ENCODE results near the gene LRRC18.

The LRRC18 gene

DNA sequence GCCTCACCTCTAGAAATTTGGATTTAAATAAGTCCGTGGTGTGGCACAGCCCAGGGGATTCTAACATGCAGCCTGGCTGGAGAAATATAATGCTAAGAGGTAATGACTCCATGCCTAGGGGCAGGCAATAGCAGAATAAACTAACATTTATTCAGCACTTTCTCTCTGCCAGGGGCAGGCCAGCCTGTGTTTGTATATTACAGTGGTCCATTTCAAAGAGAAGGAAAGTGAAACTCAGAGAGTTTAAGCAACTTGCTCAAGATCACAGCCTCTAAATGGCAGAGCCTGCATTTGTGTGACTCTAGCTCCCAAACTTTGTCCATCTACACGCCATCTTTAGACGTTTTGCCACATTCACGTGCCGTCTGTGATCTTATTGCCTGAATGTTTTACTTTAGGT, 6.7 kb upstream of the LRRC18 start:
- no peak for DNase-seq (ENCODE audit: low spot score)

DNA sequence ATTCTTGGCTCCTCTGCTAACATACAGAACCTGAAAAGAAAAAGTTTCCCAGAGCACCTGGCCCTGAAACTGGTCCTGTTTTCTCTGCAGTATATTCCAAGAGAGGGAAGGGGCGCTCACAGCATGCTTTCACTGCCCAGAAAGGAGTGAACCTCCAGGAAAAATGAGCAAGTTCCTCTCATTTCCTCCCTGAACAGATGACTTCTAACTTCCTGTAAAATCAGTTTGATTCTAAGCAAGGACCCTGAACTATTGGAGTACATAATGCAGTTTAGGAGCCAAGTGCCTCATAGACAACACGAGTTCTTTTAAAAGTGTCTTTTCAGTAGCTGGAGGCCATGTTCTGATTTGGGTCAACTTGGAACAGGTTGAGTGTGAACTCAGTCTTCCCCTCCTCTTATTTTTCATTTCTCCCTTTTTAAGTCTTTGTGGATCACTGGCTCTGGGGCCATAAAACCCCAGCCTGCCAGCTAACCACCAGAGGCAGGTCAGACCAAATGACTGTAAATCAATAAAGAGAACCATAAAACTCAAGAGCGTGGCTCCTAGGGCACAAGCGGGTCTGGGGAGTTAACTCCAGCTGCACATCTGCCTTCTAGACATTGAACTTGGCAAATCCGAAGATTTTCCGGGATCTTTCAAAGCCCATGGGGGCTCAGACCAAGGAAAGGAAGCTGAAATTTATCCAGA, 5.9 kb upstream of the LRRC18 start:
- no peak for DNase-seq (ENCODE audit: low spot score)

GRCh38 chr10:48944171-48944570, 4.5 kb upstream of the LRRC18 start:
- no peak for DNase-seq (ENCODE audit: low spot score)

- DNase-seq (ENCODE audit: low spot score) = no peak
These were observed 3.5 kb upstream of the LRRC18 start for GRCh38 chr10:48943096-48943495.

GRCh38 chr10:48941427-48942075, 1.9 kb upstream of the LRRC18 start:
- no peak for DNase-seq (ENCODE audit: low spot score)

DNA sequence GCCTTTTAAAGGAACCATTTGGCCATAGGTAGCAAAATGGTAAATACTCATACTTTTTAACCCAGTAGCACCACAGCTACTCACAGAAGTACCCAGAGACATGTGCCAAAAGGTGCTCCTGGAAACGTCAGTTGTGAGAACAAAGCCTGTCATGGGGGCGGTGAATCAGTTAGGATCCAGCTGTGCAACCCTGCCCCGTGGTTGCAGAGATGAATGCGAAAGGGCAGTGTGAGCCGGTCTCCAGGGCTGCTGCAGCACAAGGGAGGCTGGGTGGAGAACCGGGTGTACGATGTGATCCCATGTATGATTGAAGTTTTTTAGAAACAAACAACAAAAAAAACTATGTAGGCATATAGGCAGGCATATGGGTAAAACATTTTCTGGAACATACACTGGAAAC, 1.3 kb upstream of the LRRC18 start:
- no peak for DNase-seq (ENCODE audit: low spot score)

GRCh38 chr10:48940372-48940771, 732 bp upstream of the LRRC18 start:
- no peak for DNase-seq (ENCODE audit: low spot score)

DNA sequence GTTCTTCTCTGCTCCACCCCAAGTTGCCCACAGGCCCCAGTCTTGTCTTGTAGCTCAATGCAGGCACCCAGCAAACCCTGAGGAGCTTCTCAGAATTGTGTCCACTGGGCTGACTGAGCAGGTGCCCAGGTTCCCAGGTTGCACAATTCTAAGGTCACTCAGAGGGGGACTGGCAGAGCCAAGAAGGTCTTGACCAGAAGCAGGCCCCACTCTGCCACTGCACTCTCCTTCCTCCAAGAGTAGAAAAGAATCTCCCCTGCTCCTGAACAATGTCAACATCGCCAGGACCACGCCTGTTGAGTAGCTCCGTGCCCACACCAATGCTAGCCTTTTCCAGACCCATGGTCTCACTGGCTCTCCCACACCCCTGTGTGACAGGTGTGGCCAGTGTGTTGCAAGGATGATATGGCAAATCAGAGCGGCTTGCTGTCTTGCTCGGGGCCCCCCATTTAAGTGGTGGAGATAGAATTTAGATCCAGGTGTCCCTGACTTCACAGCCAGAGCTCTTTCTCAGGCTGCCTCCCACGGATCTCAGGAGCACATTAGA, 577 bp downstream of the LRRC18 start:
- no peak for DNase-seq (ENCODE audit: low spot score)

DNA sequence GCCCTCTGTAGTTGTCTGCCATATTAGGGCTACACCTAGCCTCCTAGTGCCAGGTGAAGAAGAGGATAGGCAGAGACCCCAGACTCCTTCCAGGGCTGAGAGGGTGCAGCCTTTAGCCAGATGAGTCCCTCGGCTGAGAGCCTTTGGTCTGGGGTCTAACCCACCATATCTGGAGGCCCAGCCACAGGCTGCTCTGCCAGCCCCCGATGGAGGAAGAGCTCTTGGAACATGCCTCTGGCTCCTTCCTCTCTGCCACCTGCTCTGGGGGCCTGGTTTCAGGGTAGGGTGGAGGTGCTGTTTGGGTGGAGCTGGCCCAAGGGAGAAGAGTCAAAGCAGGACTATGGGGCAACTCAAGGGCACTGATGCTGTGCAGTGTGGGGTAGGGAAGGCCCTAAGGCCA, 1.4 kb downstream of the LRRC18 start:
- no peak for DNase-seq (ENCODE audit: low spot score)

DNA sequence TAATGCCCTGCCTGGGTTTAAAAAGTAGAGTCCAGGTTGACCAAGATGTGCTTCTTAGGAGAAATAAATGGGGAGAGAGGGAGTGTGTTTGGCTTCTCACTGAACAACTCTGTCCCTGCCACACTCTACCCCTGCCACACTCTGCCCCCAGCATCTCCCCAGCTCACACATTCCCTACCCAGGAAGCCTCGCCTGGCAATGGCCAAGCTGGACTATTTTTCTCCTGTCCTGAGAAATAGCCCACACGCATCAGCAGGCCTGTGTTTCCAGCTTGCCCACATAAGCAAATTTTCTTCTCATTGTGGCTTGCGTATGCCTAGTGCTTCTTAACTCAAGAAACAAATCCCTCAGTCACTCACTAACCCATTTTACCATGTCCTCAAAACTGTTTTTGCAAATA, 1.8 kb downstream of the LRRC18 start:
- no peak for DNase-seq (ENCODE audit: low spot score)

DNA sequence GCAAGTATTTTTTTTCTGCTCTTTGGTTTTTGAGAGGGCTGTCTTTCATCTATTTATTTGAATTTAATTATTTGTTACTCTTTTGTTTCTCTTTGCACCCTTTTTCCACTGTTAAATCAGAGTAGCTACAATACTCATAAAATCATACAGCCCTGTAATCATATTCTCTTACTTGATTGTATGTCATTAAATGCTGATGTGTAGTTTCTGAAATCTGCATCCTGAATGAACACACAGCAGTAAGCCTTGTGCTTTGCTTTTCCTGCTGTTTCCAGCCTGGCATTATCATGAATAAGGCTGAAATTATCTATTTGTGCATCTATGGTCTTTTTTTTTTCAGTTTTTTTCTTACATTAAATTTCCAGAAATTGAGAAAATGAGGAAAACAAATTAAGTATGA, 4.1 kb downstream of the LRRC18 start:
- DNase-seq (ENCODE audit: low spot score) = no peak

DNA sequence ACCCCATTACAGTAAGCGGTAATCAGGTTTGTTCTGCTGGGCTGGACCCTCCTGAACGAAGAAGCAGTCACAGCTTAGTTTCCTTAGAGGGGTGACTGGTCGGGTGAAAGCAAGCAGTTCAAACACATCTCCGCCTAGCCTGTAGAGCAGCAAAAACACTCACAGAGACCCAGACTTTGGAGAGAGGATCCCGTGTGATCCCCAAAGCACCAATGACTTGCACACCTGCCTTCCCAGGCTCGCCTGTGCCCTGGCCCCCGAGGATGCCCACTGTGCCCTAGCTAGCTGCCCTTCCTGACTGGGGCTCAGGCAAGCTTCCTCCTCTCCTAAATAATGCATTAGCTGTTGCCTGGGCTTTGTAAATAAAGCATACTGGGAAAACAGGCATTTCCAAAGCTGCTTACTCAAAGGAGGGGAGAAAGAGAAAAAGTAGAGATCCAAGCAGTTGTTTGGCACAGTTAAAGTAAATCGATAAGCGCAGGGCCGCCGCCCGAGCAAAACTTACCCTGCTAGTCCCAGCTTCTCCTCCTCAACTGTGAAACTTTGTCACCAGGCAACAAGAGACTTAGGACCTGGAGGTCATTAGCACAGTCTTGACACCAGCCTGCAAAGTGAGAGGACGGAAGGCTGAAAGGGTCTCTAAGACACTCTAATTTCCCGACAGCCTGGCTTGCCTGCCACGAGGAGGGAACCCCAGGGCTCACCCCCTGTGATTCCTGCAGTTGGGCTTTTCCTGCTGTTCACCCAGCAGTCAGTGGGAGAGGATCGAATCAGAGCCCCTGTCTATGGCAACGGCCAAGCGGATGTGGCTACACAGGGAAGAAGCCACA, 4.8 kb downstream of the LRRC18 start:
- no peak for DNase-seq (ENCODE audit: low spot score)

DNA sequence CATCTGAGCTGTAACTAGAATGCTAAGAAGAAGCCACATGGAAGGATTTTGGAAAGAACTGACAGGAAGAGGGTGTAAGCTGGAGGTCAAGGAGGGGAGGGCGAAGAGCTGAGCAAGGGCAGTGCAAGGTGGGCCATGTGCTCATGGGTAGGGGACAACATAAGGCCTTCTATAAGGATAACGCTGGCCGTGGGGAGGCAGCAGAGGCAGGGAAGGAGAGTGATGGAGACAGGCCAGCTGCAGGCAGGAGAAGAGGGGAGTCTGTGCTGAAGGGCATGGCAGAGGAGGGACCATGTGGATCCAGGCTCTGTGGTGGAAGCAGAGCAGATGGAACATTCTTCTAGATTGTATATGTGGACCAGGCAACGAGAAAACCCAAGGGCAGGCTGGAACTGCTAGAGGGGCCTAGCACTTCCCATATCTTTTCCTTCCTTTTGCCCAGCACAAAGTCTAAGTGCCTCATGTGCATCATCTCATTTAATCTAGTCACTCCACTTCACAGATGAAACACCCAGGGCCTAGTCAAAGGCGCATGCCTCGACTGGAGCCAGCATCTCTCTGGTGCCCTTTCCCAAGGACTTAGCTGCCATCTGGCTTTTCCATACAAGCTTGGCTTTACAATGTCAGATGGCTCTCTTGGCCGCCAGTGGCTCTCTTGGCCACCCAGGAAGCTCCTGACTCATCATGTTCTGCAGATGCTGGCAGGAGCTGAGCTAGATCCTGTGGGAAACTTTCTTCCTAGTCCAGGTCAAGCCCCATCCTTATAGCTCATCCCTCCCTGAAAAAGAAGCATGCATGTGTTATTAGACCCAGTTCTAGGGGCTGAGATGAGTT, 6.6 kb downstream of the LRRC18 start:
- DNase-seq (ENCODE audit: low spot score) = no peak

DNA sequence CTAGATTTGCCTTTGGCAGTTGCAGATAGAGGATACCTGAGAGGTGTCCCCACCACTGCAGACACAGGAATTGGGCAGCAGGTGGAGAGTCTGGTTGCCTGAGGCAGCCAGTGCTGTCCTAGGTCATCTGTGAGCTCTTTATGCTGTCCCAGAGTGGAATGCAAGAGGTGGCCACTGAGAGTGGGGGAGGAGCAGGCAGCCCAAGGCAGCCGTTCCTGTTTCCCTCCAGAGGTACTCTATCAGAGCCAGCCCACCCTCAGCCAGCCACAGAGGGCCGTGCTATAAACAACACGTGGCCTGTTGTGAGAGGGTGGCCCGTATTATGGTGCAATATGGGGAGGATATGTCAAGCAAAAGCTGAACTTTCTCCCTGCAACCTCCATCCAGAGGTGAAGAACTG, 8.5 kb downstream of the LRRC18 start:
- DNase-seq (ENCODE audit: low spot score) = no peak

DNA sequence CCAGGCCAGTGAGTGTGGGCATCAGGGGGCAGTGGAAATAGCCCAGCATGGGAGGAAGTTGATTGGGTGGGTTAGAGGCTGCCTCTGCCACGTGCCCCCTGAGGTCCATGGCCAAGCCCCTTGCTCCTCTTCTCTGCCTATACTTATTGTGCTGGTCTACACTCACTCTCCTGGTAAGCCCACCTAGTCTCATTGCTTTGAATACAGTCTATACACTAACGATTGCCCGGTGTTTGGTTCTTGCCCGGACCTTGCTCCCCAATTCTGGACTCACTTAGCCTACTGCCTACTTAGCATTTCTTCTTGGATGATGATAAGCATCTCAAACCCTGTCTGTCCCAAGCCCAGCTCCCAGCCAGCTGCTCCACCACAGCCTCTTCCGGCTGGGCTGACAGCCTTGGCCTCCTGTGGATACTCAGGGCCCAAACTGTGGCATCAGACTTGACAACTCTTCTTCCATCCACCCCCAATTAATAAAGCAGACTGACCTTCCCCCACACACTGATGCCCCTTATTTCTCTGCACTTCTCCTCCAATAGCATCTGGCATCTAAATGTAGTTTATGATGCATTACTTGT, 10.1 kb downstream of the LRRC18 start:
- no peak for DNase-seq (ENCODE audit: low spot score)

DNA sequence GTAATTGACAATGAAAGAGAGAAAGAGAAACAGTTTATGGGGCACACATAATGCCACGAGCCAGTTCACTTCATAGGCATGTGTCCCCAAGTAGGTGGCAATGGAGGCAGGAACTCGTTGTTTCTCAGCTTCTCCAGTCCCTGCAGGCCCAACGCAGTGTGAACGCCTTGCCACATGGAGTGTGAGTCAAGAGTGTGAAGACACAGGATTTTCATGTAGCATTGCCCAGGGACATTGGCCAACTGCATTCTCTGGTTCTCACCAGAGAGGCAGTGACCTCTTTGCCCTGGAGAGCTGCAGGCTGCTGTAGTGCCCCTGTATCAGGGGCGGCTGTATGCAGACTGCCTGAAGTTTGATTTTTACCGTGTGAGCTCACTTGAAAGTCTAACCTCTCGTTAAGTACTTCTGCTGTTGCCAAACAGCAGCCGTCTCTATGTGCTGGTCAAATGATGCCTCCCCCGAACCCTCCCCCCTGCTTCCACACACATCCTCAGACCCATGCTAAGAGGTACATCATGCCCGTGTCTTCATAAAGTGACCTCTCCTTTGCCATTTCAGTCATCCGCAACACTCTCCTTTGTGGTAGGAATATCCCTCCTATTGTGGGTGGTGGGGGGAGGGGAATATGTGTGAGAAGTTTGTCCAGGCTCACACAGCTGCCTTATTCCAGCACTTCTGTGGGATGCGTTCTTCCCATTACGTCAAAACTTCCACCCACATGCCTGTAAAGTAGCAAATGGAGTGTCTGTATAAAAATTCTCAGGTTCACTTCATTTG, 12.7 kb downstream of the LRRC18 start:
- DNase-seq (ENCODE audit: low spot score) = no peak

DNA sequence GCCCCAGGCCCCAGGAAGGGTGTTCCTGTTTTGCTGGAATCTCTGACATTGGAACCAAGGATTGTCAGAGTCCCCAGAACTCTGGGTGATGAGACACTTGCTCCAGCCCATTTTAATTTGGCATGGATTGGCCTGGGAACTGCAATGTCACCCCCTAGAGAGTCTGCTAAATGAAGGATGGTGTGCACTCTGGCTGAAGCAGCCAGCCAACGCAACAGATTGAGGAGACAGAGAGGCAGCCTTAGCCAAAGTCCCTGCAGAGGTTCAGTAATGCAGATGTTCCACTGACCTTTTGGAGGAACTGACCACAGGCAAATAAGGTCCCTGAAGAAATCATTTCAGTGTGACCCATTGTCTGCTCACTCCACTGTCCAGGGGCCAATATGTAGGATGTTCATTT, 13.4 kb downstream of the LRRC18 start:
- no peak for DNase-seq (ENCODE audit: low spot score)

GRCh38 chr10:48924988-48925387, 14.7 kb downstream of the LRRC18 start:
- no peak for DNase-seq (ENCODE audit: low spot score)

- DNase-seq (ENCODE audit: low spot score) = no peak
These were observed 15.9 kb downstream of the LRRC18 start for GRCh38 chr10:48923748-48924147.

GRCh38 chr10:48913674-48914073, 26.0 kb downstream of the LRRC18 start:
- no peak for DNase-seq (ENCODE audit: low spot score)

DNA sequence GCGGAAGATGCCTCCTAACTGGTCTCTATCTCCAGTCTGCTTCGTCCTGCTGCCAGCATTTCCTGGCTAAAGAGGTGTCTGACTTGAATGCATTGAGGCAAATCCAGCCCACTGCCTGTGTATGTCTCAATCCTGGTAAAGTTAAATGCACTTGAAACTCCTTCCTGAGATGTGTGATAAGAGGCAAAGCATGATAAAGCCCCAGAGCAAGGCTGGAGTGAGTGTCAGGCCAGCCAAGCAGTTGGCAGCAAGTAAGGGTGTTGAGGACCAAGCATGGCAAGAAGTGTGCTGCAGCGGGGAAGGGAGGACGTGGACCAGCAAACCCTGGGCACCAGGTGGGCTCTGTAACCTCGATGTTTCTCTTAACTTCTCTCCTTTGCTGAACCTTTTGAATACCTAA, 29.1 kb downstream of the LRRC18 start:
- no peak for DNase-seq (ENCODE audit: low spot score)
